Measurements from ENCODE around the gene ZBED6. TPM values are rescaled to one million over a fixed set of nuclear protein-coding genes. Genes with fewer than 3 reads are reported as not detected.
"Not testable (repeated sequence)": the region's sequence is repeated elsewhere in the genome, so short reads cannot be mapped to it uniquely, and the experiment has no call there.

The ZBED6 gene, protein sequence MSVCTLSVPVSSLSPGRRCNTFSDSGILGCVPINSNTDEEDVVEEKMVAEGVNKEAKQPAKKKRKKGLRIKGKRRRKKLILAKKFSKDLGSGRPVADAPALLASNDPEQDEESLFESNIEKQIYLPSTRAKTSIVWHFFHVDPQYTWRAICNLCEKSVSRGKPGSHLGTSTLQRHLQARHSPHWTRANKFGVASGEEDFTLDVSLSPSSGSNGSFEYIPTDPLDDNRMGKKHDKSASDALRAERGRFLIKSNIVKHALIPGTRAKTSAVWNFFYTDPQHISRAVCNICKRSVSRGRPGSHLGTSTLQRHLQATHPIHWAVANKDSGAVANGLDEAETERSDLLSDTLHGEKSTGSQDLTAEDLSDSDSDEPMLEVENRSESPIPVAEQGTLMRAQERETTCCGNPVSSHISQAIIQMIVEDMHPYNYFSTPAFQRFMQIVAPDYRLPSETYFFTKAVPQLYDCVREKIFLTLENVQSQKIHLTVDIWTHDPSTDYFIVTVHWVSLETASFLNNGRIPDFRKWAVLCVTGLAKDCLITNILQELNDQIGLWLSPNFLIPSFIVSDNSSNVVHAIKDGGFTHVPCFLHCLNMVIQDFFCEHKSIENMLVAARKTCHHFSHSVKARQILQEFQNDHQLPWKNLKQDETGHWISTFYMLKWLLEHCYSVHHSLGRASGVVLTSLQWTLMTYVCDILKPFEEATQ (N-terminal part only)
- total RNA-seq, result 10 to 100 TPM; 24.4 to 26.7 TPM
- long read RNA-seq, partial matches to known transcripts, result 0 of 1 reads
- long read RNA-seq, other reads (novel, unspliced or antisense), result 1 of 1 reads

DNA sequence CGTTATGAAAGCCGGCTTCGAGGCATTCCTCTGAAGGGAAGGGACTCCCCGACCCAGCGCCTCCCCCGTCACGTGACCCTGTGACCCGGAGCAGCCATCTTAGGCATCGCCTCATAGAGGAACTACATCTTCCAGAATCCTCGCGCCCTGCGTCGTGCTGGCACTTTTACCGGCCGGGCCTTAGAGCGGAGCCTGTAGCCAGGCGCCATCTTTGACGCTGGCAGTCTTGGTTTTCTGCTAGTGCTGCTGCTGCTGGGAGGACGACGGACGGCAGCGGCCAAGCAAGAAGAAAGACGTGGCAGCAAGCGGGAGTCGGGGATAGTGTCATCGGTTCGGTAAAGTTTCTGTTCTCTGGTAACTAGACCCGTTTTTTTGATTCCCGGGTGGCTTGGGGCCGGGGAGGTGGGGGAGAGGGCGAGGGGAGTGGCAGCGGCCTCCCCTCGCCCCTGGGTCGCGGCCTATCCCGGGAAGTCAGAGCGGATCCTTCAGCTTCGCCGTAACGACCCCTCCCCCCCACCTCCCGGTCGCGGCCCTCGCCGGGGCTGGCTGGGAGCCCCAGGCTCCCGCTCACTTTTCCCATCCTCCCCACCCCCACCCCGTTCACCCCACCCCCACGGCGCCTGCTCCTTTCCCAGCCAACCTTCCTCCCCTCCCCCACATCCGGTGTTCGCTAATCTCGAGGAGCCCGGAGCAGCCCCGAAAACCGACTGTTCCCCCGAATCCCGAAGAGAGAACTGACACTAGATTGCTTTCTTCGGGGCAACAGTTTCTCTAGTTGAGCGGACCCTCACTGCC, at the start of gene ZBED6, which contains the start of gene ZC3H11A:
TSS of gene ZBED6 (plus strand) at position 183 of the 795 bp plus-strand sequence. CDS start 1,900 bp downstream, outside the sequence.
TSS of gene ZC3H11A (plus strand) at position 183 of the 795 bp plus-strand sequence. CDS start 21,448 bp downstream, outside the sequence.
- ATAC-seq (peak; percentile 98), DNase-seq (peak; percentile 99 to 100)
- intact Hi-C loops (cut with DNase I, micrococcal nuclease), result no loop called here

DNA sequence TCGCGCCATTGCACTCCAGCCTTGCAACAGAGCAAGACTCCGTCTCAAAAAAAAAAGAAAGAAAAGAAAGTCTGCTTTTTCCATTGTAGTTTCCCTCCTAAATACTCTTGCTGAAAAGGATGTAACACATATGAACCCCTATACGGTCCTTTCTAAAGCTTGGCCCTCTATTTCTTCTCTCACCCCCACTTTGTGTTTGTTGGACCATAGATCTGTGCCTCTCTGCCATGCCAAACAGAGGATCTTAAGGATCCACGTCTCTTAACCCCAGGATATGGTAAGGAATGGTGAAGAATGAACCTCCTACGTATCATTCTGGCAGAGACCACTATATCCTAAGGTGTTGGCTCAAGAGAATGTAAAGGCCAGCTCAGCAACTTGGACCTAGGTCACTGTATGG, 49.1 kb upstream of the ZBED6 start:
- no peak for DNase-seq
- no peak for ATAC-seq
- intact Hi-C loops (cut with DNase I, micrococcal nuclease), result no loop called here

DNA sequence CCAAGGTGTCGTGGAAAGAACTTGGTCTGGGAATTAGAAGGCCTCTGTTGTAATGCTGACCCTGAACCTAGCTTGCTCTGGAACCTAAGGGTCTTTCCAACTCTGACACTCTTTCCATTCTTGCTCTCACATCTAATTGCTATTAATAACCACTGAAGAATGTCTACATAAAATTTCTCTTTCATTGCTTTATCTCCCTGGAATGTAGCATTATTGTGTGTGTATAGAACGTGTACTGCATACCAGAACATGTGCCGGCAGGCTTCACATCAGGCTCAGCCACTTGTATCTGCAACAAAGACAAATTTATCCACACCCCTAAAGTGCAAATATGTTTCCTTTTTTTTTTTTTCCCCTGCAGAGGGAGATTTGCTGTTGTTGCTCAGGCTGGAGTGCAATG, 44.4 kb upstream of the ZBED6 start:
- ATAC-seq (no peak), DNase-seq (no peak)
- intact Hi-C loops (cut with DNase I, micrococcal nuclease), result no loop called here

DNA sequence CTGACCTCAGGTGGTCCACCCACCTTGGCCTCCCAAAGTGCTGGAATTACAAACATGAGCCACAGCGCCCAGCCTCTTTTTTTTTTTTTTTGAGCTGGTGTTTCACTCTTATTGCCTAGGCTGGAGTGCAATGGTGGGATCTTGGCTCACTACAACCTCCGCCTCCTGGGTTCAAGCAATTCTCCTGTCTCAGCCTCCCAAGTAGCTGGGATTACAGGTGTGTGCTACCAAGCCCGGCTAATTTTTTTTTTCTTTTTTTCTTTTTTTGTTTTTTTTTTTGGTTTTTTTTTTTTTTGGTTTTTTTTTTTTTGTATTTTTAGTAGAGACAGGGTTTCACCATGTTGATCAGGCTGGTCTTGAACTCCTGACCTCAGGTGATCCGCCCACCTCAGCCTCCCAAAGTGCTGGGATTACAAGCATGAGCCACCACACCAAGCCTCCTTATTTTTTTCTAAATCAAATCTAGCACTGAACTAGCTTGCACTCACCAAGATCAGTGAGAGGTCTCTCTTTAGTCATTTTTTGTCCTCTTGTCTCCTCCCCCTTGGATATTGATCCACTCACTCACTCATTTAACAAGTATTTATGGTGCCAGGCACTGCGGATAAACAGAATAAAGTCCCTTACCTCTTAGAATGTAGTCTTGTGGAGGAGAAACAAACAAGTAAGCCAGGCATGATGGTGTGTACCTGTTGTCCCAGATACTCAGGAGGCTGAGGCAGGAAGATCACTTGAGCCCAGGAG, 43.6 kb upstream of the ZBED6 start:
- intact Hi-C loops (cut with DNase I, micrococcal nuclease); DNase-seq; ATAC-seq: not testable (repeated sequence)

DNA sequence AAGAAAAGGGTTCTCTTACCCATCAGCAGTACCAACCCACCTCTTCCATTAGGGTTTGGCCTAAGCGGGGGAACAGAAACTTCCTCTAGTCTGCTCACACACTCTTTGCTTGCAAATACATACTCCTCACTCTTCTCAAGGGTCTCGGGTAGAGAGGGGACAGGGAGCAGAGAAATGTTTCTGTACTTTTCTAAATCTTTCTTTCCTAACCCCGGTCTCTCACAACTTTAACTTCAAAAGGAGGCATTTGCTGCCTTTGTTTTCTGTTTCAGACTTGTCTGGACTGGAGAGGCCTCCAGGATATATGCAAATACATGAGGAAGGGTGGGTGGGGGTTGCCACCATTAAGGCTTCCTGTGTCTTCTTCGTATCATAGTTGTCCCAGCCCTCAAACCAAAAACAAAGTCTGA, 41.0 kb upstream of the ZBED6 start:
- intact Hi-C loops (cut with DNase I, micrococcal nuclease), result no loop called here
- no peak for DNase-seq
- no peak for ATAC-seq

DNA sequence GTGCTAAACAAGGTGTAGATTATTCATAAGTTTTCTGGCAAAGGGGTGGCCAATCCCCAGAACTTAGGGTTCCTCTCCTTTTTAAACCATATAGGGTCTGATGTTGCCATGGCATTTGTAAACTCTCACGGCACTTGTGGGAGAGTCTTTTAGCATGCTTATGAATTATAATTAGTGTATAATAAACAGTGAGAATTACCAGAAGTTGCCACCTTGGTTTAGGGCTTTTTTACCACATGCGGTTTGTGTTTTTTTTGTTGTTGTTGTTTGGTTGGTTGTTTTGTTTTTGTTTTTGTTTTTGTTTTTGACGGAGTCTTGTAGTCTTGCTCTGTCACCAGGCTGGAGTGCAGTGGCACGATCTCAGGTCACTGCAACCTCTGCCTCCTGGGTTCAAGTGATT, 39.4 kb upstream of the ZBED6 start:
- DNase-seq, result no peak
- intact Hi-C loops (cut with DNase I, micrococcal nuclease), result no loop called here
- ATAC-seq, result no peak

DNA sequence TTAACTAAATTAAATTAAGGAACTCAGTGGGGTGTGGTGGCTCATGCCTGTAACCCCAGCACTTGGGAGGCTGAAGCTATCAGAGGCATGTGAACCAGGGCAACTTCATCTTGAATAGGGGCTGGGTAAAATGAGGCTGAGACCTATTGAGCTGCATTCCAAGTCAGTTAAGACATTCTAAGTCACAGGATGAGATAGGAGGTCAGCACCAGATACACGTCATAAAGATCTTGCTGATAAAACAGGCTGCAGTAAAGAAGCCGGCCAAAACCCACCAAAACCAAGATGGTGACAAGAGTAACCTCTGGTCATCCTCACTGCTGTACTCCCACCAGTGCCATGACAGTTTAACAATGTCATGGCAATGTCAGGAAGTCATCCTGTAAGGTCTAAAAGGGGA, 36.7 kb upstream of the ZBED6 start:
- DNase-seq; intact Hi-C loops (cut with DNase I, micrococcal nuclease); ATAC-seq: not testable (repeated sequence)

DNA sequence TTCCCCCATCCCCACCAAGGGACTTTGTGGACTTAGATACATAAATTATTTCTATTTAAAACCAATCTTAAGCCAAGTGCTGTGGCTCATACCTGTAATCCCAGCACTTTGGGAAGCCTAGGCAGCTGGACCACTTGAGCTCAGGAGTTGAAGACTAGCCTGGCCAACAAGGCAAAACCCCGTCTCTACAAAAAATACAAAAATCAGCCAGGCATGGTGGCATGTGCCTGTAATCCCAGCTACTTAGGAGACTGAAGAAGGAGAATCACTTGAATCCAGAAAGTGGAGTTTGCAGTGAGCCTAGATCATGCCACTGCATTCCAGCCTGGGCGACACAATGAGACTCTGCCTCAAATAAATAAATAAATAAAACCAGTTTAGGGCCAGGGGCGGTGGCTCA, 34.9 kb upstream of the ZBED6 start:
- intact Hi-C loops (cut with DNase I, micrococcal nuclease), result no loop called here
- ATAC-seq (no peak), DNase-seq (no peak)

DNA sequence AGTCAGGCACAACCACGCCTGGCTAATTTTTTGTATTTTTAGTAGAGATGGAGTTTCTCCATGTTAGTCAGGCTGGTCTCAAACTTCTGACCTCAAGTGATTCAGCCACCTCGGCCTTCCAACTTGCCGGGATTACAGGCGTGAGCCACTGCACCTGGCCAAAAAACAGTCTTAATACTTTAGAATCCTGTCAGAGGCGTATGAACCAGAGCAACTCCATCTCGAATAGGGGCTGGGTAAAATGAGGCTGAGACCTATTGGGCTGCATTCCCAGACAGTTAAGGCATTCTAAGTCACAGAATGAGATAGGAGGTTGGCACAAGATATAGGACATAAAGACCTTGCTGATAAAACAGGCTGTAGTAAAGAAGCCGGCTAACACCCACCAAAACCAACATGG, 33.5 kb upstream of the ZBED6 start:
- DNase-seq; ATAC-seq; intact Hi-C loops (cut with DNase I, micrococcal nuclease): not testable (repeated sequence)

DNA sequence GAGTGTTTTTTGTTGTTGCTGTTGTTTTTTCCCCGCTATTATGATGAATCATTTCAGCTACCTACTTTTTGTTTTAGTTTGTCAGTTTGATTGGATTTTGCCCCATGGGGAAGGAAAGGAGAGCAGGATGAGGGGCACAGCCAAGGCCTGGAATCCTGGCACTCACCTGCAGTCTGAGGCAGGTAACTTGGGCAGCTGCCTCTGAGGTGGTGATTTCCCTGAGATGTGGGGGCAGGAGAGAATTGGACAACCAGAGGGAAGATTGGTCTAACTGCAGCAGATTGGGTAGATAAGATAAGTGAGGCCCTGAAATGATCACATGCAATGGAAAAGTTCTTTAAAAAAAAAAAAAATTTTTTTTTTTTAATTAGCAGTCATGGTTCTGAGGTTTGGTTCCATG, 31.9 kb upstream of the ZBED6 start:
- intact Hi-C loops (cut with DNase I, micrococcal nuclease), result no loop called here
- DNase-seq (no peak), ATAC-seq (no peak)

DNA sequence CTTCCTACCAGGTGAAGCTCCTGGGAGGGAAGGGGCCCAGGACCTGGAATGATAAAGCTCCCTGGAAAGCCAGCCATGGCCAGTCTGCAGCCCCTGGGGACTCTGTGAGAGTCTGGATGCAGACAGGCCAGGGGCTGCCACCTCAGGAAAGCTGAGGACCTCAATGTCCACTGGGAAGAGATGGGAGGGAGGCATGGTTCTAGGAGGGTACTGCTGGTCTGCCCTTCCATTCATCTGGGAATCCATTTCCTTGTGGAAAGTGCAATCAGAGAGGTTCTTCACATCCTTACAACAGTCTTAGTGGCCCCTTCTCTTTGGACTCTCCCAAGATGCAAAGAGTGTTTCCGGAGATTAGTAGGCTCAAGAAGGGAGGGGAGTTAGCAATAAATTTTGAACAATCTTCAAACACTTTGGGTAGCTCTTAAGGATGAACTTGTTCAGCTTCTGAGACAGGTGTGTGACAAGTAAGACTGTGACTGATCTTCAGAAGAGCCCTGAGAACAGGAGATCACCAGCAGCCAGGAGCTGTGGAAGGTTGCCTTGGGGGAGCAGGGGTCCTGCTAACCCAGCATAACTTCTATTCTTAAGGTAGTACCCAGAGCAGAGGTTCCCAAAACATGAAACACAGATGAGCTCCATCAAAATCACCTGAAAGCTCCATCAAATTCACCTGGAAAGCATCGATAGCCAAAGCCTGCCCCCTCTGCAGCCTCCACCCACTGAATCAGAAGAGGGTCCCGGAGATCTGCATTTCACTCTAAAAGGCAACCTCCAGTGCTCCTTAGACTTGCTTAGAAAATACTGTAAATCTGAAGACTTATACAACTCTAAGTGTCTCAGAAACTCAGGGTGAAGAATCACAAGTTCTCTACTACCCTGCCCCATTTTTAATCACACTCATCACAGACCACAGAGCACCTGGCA, 31.1 kb upstream of the ZBED6 start:
- DNase-seq (no peak), ATAC-seq (no peak)
- intact Hi-C loops (cut with DNase I, micrococcal nuclease), result no loop called here

DNA sequence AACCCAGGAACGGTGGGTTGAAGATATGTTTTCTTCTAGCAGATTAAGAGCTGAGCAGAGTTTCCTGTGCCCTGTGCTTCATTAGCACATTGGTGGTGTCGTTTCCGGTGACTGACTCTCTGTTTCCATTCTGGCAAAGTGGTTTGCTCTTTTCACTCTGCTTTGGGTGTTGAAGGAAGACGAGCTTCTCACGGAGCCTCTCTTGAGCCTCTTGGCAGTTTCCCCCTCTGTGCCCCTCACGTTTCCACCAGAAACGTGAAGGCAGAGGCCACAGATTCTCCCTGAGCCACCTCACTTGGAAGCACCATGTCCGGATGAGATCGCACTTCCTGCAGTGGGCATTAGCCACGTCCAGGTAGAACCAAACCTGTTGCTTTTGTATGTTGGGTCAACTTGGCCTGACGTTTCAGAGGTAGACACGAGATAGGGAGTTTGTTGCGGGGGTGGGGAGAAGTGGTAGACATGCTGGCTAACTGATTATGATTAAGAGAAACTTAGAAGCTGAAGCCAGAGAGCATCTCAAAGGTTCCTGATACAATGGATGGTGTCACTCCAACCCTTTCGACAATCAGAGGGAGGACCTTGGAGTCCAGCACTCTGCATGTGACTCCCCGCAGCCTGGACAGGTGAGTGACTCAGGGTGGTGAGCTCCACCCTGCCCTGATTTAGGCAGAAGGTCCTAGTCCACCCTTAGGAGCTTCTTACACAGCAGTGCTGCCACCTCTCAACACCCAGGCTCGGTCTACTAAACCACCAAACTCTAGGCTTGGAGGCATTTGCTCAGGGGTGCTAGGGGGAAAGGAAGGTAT, 30.2 kb upstream of the ZBED6 start, which contains the start of gene LAX1:
TSS of gene LAX1 (plus strand) at position 155 of the 809 bp plus-strand sequence. CDS start at position 538, 383 bp downstream.
- peak; percentile 25 to 52 for DNase-seq
- ATAC-seq, result no peak
- intact Hi-C loops (cut with DNase I, micrococcal nuclease), result no loop called here

DNA sequence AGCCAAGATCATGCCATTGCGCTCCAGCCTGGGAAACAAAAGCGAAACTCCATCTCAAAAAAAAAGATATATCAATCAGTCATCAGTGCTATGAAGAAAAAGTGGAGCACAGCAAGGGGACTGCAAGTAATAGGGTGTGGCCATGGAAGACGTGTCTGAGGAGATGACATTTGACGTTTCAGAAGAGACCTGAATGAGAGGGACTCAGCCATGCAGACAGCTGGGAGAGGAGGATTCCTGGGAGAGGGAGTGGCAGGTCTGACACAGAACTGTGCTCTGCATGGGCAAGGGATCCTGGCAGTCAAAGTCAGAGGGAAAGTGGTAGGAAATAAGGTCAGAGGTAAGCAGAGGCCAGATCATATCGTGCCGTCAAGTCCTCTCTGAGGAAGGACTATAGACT, 27.2 kb upstream of the ZBED6 start:
- intact Hi-C loops (cut with DNase I, micrococcal nuclease), result no loop called here
- DNase-seq, result peak in 1 of 2 donors; percentile 34
- peak; percentile 44 for ATAC-seq

DNA sequence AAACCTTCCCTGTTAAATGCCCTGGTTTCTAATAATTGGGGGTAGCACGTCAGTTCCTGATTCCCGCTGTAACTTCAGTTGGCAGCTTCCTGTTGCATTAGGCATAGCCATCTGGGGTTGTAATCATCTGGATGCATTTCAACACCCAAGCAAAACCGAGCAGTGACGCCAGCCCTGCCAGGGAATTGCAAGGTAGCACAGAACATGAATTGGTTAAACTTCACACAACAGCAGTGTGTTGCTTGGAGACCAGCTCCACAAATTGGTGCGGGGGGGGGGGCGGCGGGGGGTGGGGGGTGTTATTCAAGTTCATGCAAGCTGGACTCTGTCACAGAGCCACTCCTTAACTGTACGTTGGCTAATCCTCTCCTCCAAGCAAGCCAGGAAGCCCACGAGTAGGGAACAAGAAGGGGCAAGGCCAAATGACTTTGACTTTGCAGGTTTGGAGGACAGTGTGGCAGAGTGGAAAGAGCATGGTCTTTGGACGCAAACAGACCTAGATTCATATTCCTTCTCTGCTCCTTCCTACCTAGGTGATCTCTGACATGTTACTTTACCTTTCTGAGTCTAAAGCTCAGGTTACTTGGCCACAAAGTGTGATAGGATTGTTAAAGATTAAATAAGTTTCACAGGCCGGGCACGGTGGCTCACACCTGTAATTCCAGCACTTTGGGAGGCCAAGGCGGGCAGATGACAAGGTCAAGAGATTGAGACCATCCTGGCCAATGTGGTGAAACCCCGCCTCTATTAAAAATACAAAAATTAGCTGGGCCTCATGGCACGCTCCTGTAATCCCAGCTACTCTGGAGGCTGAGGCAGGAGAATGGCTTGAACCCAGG, 25.7 kb upstream of the ZBED6 start:
- intact Hi-C loops (cut with DNase I, micrococcal nuclease), result no loop called here
- DNase-seq (peak; percentile 80 to 90), ATAC-seq (peak; percentile 90)

DNA sequence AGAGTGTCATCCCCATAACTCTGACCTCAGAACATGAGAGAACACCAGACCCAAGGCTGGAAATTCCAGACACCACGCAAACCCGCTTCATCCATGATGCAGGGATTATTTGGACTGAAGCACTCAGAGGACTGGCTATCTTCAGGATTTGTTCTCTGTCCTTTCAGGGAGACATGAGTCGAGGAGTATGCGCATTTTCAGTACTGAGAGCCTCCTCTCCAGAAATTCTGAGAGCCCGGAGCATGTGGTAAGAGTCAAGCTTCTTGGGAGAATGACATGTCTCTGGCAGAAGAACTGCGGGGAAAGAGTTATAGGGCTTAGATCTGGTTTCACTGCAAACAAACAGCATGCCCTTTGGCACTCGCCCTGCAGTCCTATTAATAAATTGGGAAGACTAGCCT, 23.5 kb upstream of the ZBED6 start:
- ATAC-seq (no peak), DNase-seq (peak in 1 of 2 donors; percentile 26)
- intact Hi-C loops (cut with DNase I, micrococcal nuclease), result no loop called here

DNA sequence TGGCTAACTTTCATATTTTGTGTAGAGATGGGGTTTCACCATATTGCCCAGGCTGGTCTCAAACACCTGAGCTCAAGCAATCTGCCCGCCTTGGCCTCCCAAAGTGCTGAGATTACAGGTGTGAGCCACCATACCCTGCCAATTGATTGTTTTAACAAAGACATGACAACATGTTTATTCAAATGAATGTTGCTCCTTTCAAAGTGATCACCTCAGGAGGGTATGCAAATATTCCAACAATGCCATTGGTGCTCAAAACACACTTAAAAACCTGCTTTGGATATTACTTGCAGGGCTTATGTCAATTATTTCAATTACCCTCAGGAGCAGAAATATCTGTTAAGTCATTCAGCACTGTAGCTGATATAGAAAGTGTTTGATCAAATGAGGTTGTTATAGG, 22.6 kb upstream of the ZBED6 start:
- no peak for DNase-seq
- intact Hi-C loops (cut with DNase I, micrococcal nuclease), result no loop called here
- no peak for ATAC-seq

Data from left colon (tissue), 2 donors.